Measurements from ENCODE around the gene XIRP1.

The XIRP1 gene

GRCh38 chr3:39141171-39141995 lies 51.0 kb downstream of the XIRP1 start:
- FAIRE-seq = no peak

GRCh38 chr3:39140341-39140971 lies 51.9 kb downstream of the XIRP1 start:
- FAIRE-seq = no peak

- FAIRE-seq = no peak
Measured at GRCh38 chr3:39139442-39139841, 53.0 kb downstream of the XIRP1 start.

GRCh38 chr3:39138804-39139415 lies 53.5 kb downstream of the XIRP1 start:
- no peak for FAIRE-seq

- FAIRE-seq = no peak
Measured at GRCh38 chr3:39137991-39138803, 54.2 kb downstream of the XIRP1 start.

- no peak for FAIRE-seq
Measured at GRCh38 chr3:39137435-39137936, 54.9 kb downstream of the XIRP1 start.

- no peak for FAIRE-seq
Measured at GRCh38 chr3:39136533-39137434, 55.6 kb downstream of the XIRP1 start.

GRCh38 chr3:39135170-39135805 lies 57.1 kb downstream of the XIRP1 start:
- FAIRE-seq = no peak

GRCh38 chr3:39134305-39134704 lies 58.1 kb downstream of the XIRP1 start:
- no peak for FAIRE-seq

GRCh38 chr3:39133822-39134221 lies 58.6 kb downstream of the XIRP1 start:
- FAIRE-seq = no peak

All from colon (tissue), 2 donors.